NCI-H2196 treated with DMSO at 0.1 percent for 48 hours (cell line): ENCODE measurements around the gene GPR39.

Experiments used
- DNase-seq: peaks from one replicate; lab custom pipeline; 2025; ENCODE audit not compliant: unreplicated experiment; lab: John Stamatoyannopoulos, UW

Gene GPR39

GRCh38 chr2:132560562-132560961 lies 144.0 kb downstream of the GPR39 start:
- DNase-seq = no peak

- DNase-seq = no peak
Measured at GRCh38 chr2:132562245-132562644, 145.6 kb downstream of the GPR39 start.

- DNase-seq = peak; percentile 16
Measured at GRCh38 chr2:132564065-132564464, 147.5 kb downstream of the GPR39 start.

GRCh38 chr2:132566379-132566778 lies 149.8 kb downstream of the GPR39 start:
- DNase-seq = no peak

GRCh38 chr2:132567682-132568081 lies 151.1 kb downstream of the GPR39 start:
- no peak for DNase-seq

- DNase-seq = no peak
Measured at GRCh38 chr2:132568656-132569055, 152.1 kb downstream of the GPR39 start.

GRCh38 chr2:132573444-132574007 lies 156.9 kb downstream of the GPR39 start:
- DNase-seq = no peak

- DNase-seq = no peak
Measured at GRCh38 chr2:132577686-132578085, 161.1 kb downstream of the GPR39 start.

- DNase-seq = no peak
Measured at GRCh38 chr2:132581591-132581990, 165.0 kb downstream of the GPR39 start.

GRCh38 chr2:132581991-132582738 lies 165.6 kb downstream of the GPR39 start:
- peak; percentile 94 for DNase-seq

GRCh38 chr2:132583666-132584360 lies 167.2 kb downstream of the GPR39 start:
- DNase-seq = no peak

GRCh38 chr2:132584976-132585817 lies 168.6 kb downstream of the GPR39 start:
- DNase-seq = no peak

- no peak for DNase-seq
Measured at GRCh38 chr2:132586101-132586511, 169.5 kb downstream of the GPR39 start.

- DNase-seq = no peak
Measured at GRCh38 chr2:132586835-132587234, 170.2 kb downstream of the GPR39 start.

- DNase-seq = no peak
Measured at GRCh38 chr2:132588576-132588975, 172.0 kb downstream of the GPR39 start.

GRCh38 chr2:132589111-132589830 lies 172.7 kb downstream of the GPR39 start:
- DNase-seq = no peak

- no peak for DNase-seq
Measured at GRCh38 chr2:132589966-132590365, 173.4 kb downstream of the GPR39 start.

GRCh38 chr2:132593171-132593570 lies 176.6 kb downstream of the GPR39 start:
- no peak for DNase-seq

GRCh38 chr2:132595186-132595585 lies 178.6 kb downstream of the GPR39 start:
- no peak for DNase-seq

- no peak for DNase-seq
Measured at GRCh38 chr2:132595693-132596092, 179.1 kb downstream of the GPR39 start.

GRCh38 chr2:132597166-132597565 lies 180.6 kb downstream of the GPR39 start:
- no peak for DNase-seq
